Neural progenitor cell (in vitro differentiated cells): ENCODE results near the gene TFPI2.

Source experiments
- CTCF ChIP-seq: fragments of 200-600 bp; sonication (generic); IDR thresholded peaks from 2 replicates; pipeline ENCODE4 v1.5.1; 2017; ENCODE audit warnings: antibody characterized with exemption, mild to moderate bottlenecking
- EZH2 ChIP-seq: fragments of 200-600 bp; sonication (generic); IDR thresholded peaks from 2 replicates; pipeline ENCODE4 v1.6.1; 2017; ENCODE audit warnings: antibody characterized with exemption, mild to moderate bottlenecking, moderate library complexity

GRCh38 chr7:93935102-93935501 is 44.5 kb upstream of the TFPI2 start:
- no peak for TF ChIP-seq EZH2
- TF ChIP-seq CTCF = no peak
